K562 (cell line): ENCODE data around the gene SLC39A12. TPM values are rescaled to one million over a fixed set of nuclear protein-coding genes. Genes with fewer than 3 reads are reported as not detected.
A peak's percentile ranks its signal among the peaks of the same experiment; 100 is the strongest.

Experiments
- ATAC-seq: fragments of 200-7000 bp; cut with Tn5 transposase; 3 replicates; pipeline ENCODE4 v1.9.1; 2020; ENCODE audit warnings: moderate library complexity
- Bru-seq: library from RNA; stranded (reverse); fragments of 400-500 nt; gene quantifications from one replicate; lab custom pipeline; 2021; lab: Mats Ljungman, UMichigan
- BruChase-seq, 2 experiments: library from RNA; stranded (reverse); fragments of 400-500 nt; gene quantifications; one replicate each; lab custom pipeline; 2021; lab: Mats Ljungman, UMichigan
- BruUV-seq: library from RNA; stranded (reverse); fragments of 400-500 nt; replicated peaks from 2 replicates; lab custom pipeline; 2021; lab: Mats Ljungman, UMichigan
- CTCF ChIA-PET: fragments of 300-600 bp; formaldehyde crosslinking; extraction: SDS; loops from one replicate; lab custom pipeline; 2021; ENCODE audit warnings: low intra/inter-chr PET ratio; lab: Yijun Ruan, JAX
- POLR2A ChIA-PET: fragments of 300-600, 350-650 bp; sonication (Branson Sonifier 250); formaldehyde crosslinking; extraction: SDS; loops from one replicate; lab custom pipeline; 2021; ENCODE audit warnings: antibody characterized with exemption, inconsistent platforms; lab: Yijun Ruan, JAX
- DNase-seq, 4 experiments: peaks; one replicate each; pipeline versions ENCODE4 v3.0.0 to v3.0.0-alpha.2; 2011 to 2018; ENCODE audit warnings: low spot score in 3 of 4, mixed read lengths in 3 of 4; ENCODE audit errors: extremely low read depth in 1 of 4
- FAIRE-seq: peaks from 2 replicates; lab custom pipeline; 2011; peaks lifted over from hg19 to GRCh38; lab: Jason Lieb, UNC
- H2AFZ ChIP-seq: 2 replicates; pipeline ENCODE4 v1.6.0; 2011; ENCODE audit warnings: low read depth, low read length, control low read depth, inconsistent platforms
- H3K27ac ChIP-seq: fragments of 200-600 bp; 3 replicates; pipeline ENCODE4 v1.8.0; 2011; ENCODE audit warnings: low read depth, mild to moderate bottlenecking, control low read depth, inconsistent platforms, low read length, moderate library complexity, mixed read lengths; ENCODE audit errors: extremely low read depth
- H3K27me3 ChIP-seq, 2 experiments: fragments of 300-600 bp in 1 of 2; 2 replicates in 1 of 2; 3 replicates in 1 of 2; pipeline versions ENCODE4 v1.6.0 to v1.8.0; 2011; ENCODE audit warnings: inconsistent platforms in 2 of 2, low read length in 2 of 2, mild to moderate bottlenecking in 1 of 2, mixed read lengths in 1 of 2, moderate library complexity in 1 of 2; ENCODE audit not compliant: control insufficient read depth in 2 of 2, insufficient read depth in 2 of 2
- H3K36me3 ChIP-seq: fragments of 300-600 bp; 3 replicates; pipeline ENCODE4 v1.8.0; 2011; ENCODE audit warnings: mild to moderate bottlenecking, low read length, inconsistent platforms; ENCODE audit not compliant: control insufficient read depth, insufficient read depth
- H3K4me1 ChIP-seq, 2 experiments: fragments of 200-600 bp in 1 of 2; replicated peaks in 1 of 2; 2 replicates in 1 of 2; 3 replicates in 1 of 2; pipeline versions ENCODE4 v1.5.1 to v1.8.0; 2011; ENCODE audit warnings: inconsistent platforms in 2 of 2, low read length in 2 of 2, mild to moderate bottlenecking in 1 of 2, mixed read lengths in 1 of 2, moderate library complexity in 1 of 2; ENCODE audit not compliant: control insufficient read depth in 2 of 2, insufficient read depth in 2 of 2
- H3K4me2 ChIP-seq: 2 replicates; pipeline ENCODE4 v1.6.1; 2011; ENCODE audit warnings: low read length, control low read depth, inconsistent platforms, mixed read lengths; ENCODE audit not compliant: insufficient read depth
- H3K4me3 ChIP-seq: fragments of 200-600 bp; sonication (generic), shearing (Covaris generic); 2 replicates; pipeline ENCODE4 v1.5.1; 2016; ENCODE audit warnings: control low read depth, inconsistent platforms
- H3K79me2 ChIP-seq: fragments of 200-600 bp; 3 replicates; pipeline ENCODE4 v1.8.0; 2011; ENCODE audit warnings: low read length, inconsistent platforms; ENCODE audit not compliant: control insufficient read depth, insufficient read depth
- H3K9ac ChIP-seq, 2 experiments: 2 replicates each; pipeline versions ENCODE4 v1.6.0 to v1.6.1; 2011; ENCODE audit warnings: low read depth in 2 of 2, low read length in 2 of 2, control low read depth in 1 of 2, inconsistent platforms in 1 of 2, mild to moderate bottlenecking in 1 of 2, mixed read lengths in 1 of 2; ENCODE audit not compliant: insufficient read depth in 1 of 2
- H3K9me1 ChIP-seq: one replicate; pipeline ENCODE4 v1.6.0; 2011; ENCODE audit warnings: inconsistent platforms, mild to moderate bottlenecking, low read length, moderate library complexity; ENCODE audit not compliant: control insufficient read depth, insufficient read depth
- H3K9me3 ChIP-seq: replicated peaks from 2 replicates; pipeline ENCODE4 v1.5.1; 2011; ENCODE audit warnings: low read depth, low read length, inconsistent platforms; ENCODE audit not compliant: control insufficient read depth, insufficient read depth
- H4K20me1 ChIP-seq: replicated peaks from 2 replicates; pipeline ENCODE4 v1.6.1; 2011; ENCODE audit warnings: low read length, inconsistent platforms, mixed read lengths; ENCODE audit not compliant: control insufficient read depth, insufficient read depth
- ARID2 ChIP-seq: fragments of 450-650 bp; IDR thresholded peaks from 2 replicates; pipeline ENCODE4 v1.6.1; 2017; ENCODE audit warnings: antibody characterized with exemption, mild to moderate bottlenecking
- ATF7 ChIP-seq: fragments of 450-650 bp; IDR thresholded peaks from 2 replicates; pipeline ENCODE4 v1.7.1; 2014; ENCODE audit warnings: mild to moderate bottlenecking, moderate library complexity
- BACH1 ChIP-seq: fragments of 200-800 bp; sonication (Bioruptor generic); IDR thresholded peaks from 2 replicates; pipeline ENCODE4 v1.6.1; 2016; ENCODE audit warnings: missing genetic modification characterization, missing compliant biosample characterization
- CEBPB ChIP-seq: fragments of 450-650 bp; IDR thresholded peaks from 2 replicates; pipeline ENCODE4 v1.6.1; 2016; ENCODE audit warnings: missing genetic modification characterization, missing compliant biosample characterization
- CEBPG ChIP-seq, 3 experiments: fragments of 200-800 bp in 1 of 3; sonication (Bioruptor generic) in 1 of 3; sonication (generic) in 1 of 3; formaldehyde crosslinking in 1 of 3; IDR thresholded peaks in 2 of 3; conservative IDR thresholded peaks in 1 of 3; 2 replicates each; pipeline versions ENCODE4 v1.6.1 to v1.8.0; 2016 to 2022; ENCODE audit warnings: missing compliant biosample characterization in 2 of 3, missing genetic modification characterization in 2 of 3, mild to moderate bottlenecking in 1 of 3, missing genetic modification reagents in 1 of 3
- FOSL1 ChIP-seq: fragments of 200-800 bp; sonication (Bioruptor generic); conservative IDR thresholded peaks from 2 replicates; pipeline ENCODE4 v1.6.1; 2016; ENCODE audit warnings: missing genetic modification characterization, missing compliant biosample characterization
- RBM22 ChIP-seq: fragments of 200-400 bp; formaldehyde crosslinking; IDR thresholded peaks from 2 replicates; pipeline ENCODE4 v1.6.1; 2018; ENCODE audit warnings: low read length, low read depth; ENCODE audit not compliant: poor library complexity, severe bottlenecking
- THRAP3 ChIP-seq: fragments of 450-650 bp; IDR thresholded peaks from 2 replicates; pipeline ENCODE4 v1.6.1; 2016; ENCODE audit warnings: mild to moderate bottlenecking, inconsistent platforms, borderline replicate concordance
- ZFX ChIP-seq: sonication (generic); formaldehyde crosslinking; IDR thresholded peaks from 2 replicates; pipeline ENCODE4 v1.8.0; 2022; ENCODE audit warnings: mild to moderate bottlenecking, missing genetic modification reagents, moderate library complexity
- ZNF175 ChIP-seq: fragments of 200-800 bp; sonication (Bioruptor generic); IDR thresholded peaks from 2 replicates; pipeline ENCODE4 v1.6.1; 2016; ENCODE audit warnings: low read depth, mild to moderate bottlenecking, missing genetic modification characterization, missing compliant biosample characterization
- ZNF589 ChIP-seq: fragments of 200-800 bp; sonication (Bioruptor generic); IDR thresholded peaks from 2 replicates; pipeline ENCODE4 v1.6.1; 2016; ENCODE audit warnings: low read depth, missing genetic modification characterization, missing compliant biosample characterization
- WGBS: fragments of 100-300 bp; shearing (Covaris generic); methylation state at CpG from one replicate; pipeline ENCODE4 v1.1.6; 2016; ENCODE audit warnings: low coverage, mixed read lengths; ENCODE audit not compliant: insufficient coverage; ENCODE audit errors: missing lambda C conversion rate; 5-methylcytosine and 5-hydroxymethylcytosine counted together
- in situ Hi-C: fragments of 300-500 bp; cut with MboI; formaldehyde crosslinking; loops from 4 replicates; pipeline ENCODE4 v1.15.0; 2018; ENCODE audit warnings: inconsistent platforms, mixed read lengths
- intact Hi-C: fragments of 100-400 bp; cut with micrococcal nuclease; formaldehyde crosslinking; loops from 2 replicates; pipeline ENCODE4 v1.14.2; 2022
- long read RNA-seq, 3 experiments: library from polyadenylated mRNA in 2 of 3; library from RNA in 1 of 3; unstranded in 2 of 3; stranded (forward) in 1 of 3; transcript quantifications; one replicate each; pipeline ENCODE4 v2.0.0, GENCODE V29; 2019 to 2022
- polyA minus RNA-seq, 3 experiments: library from RNA; depleted of rRNA, polyadenylated mRNA; stranded (reverse); fragments of >200 nt; gene quantifications; 2 replicates each; pipeline ENCODE4 v1.2.3, GENCODE V29; 2011
- polyA plus RNA-seq, 8 experiments: library from polyadenylated mRNA; depleted of rRNA in 4 of 8; stranded (reverse) in 5 of 8; unstranded in 3 of 8; fragments of >200 nt; fragmentation: Nextera tagmentation in 2 of 8; fragmentation: Illumina TruSeq in 1 of 8; extraction: Ambion mirVana in 2 of 8; extraction: Trizol in 1 of 8; gene quantifications; 2 replicates each; pipeline versions ENCODE4 v1.2.1 to v1.2.3, GENCODE V29; 2011 to 2014; ENCODE audit warnings: inconsistent platforms in 1 of 8, missing spikeins in 1 of 8
- total RNA-seq, 7 experiments: library from RNA; depleted of rRNA in 6 of 7; stranded (reverse); fragments of >200 nt in 6 of 7; fragmentation: Illumina TruSeq in 2 of 7; extraction: Trizol in 2 of 7; gene quantifications; 2 replicates each; pipeline versions ENCODE4 v1.2.1 to v1.2.3, GENCODE V29; 2011 to 2021; ENCODE audit warnings: low replicate concordance in 1 of 7
- TF ChIP-seq, protein P1 (sequence below): fragments of 250-450 bp; sonication (Bioruptor Pico); IDR thresholded peaks from 2 replicates; pipeline ENCODE4 v1.5.0; 2021
- TF ChIP-seq, protein P2 (sequence below): fragments of 250-450 bp; sonication (Bioruptor Pico); IDR thresholded peaks from 2 replicates; pipeline ENCODE4 v1.5.0; 2020; ENCODE audit warnings: mild to moderate bottlenecking, borderline replicate concordance

The SLC39A12 gene
- total RNA-seq (2011; cell fraction: chromatin; rRNA removed; ENCODE audit: low replicate concordance): not detected in 2 replicates
- total RNA-seq (2011; cell fraction: nucleolus; rRNA removed): not detected in 2 replicates
- not detected in 2 replicates for total RNA-seq (2011; cell fraction: nucleoplasm; rRNA removed)
- total RNA-seq (2014; rRNA removed) (not detected in 2 replicates), total RNA-seq (2014; rRNA removed; fragmentation: Illumina TruSeq; extraction: Trizol) (not detected in 2 replicates), total RNA-seq (2015; rRNA removed; fragmentation: Illumina TruSeq; extraction: Trizol) (not detected in 2 replicates), total RNA-seq (2021) (not detected in 2 replicates), polyA plus RNA-seq (2011; rRNA removed) (not detected in 2 replicates), polyA plus RNA-seq (2014; fragmentation: Illumina TruSeq; extraction: Trizol) (not detected in 2 replicates), polyA plus RNA-seq (2014; fragmentation: Nextera tagmentation; extraction: Ambion mirVana) (not detected), polyA plus RNA-seq (2014; rRNA removed) (not detected in 2 replicates), polyA minus RNA-seq (2011; rRNA and poly(A)+ RNA removed) (not detected in 2 replicates), Bru-seq, nascent RNA (percentile 4 among the genes with signal in this experiment), BruChase-seq, experiment 1, labeled RNA remaining after a 2-hour chase (percentile 8 among the genes with signal in this experiment), BruChase-seq, experiment 2, labeled RNA remaining after a 6-hour chase (percentile 8 among the genes with signal in this experiment)
- not detected in 2 replicates for polyA plus RNA-seq (2011; cell fraction: cytosol; rRNA removed)
- not detected in 2 replicates for polyA plus RNA-seq (2011; cell fraction: nucleus; rRNA removed)
- 0.08 TPM in 1 of 2 replicates, not detected in the other for polyA plus RNA-seq (2012)
- not detected in 2 replicates for polyA minus RNA-seq (2011; cell fraction: cytosol; rRNA and poly(A)+ RNA removed)
- not detected in 2 replicates for polyA minus RNA-seq (2011; cell fraction: nucleus; rRNA and poly(A)+ RNA removed)
- long read RNA-seq, experiment 1: 0 reads
- long read RNA-seq, experiment 2: 0 reads
- long read RNA-seq, experiment 3: 0 reads

DNA sequence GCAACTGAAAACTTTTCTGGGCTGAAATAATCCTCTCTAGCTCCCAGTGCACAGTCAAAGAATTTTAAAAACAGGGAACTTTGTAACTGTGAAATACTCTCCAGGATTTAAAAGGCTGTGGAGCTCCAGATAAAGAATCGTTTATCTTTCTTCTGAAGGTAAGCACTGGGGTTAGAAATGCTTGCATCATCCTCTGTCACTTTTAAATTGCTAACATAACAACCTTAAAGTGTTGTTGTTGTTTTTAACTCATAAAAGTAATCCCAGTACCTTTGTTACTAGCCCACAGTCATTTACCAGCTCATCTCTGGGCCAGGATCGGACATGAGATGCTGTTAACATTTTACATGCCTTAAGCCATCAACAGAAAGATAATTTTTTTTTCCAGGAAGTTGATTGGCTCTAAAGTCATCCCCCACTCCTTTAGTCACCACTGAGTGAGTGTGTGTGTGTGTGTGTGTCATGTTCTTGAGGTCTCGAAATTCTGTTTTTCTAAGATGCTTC lies at the start of gene SLC39A12:
TSS of gene SLC39A12 (plus strand) at position 51 of the 504 bp plus-strand sequence. CDS start 1,359 bp downstream, outside the sequence.
- POLR2A ChIA-PET: interaction anchor here (0.6 to 1.0 kb wide), 3 partner anchors 9 to 359 kb away, joined by 3 read pairs; no protein-coding TSS in a partner anchor
- no peaks in the 10 kb centered on the region for H3K9me1 ChIP-seq
- CTCF ChIA-PET: no interaction called here
- no peak for TF ChIP-seq THRAP3
- TF ChIP-seq, protein P1, sequence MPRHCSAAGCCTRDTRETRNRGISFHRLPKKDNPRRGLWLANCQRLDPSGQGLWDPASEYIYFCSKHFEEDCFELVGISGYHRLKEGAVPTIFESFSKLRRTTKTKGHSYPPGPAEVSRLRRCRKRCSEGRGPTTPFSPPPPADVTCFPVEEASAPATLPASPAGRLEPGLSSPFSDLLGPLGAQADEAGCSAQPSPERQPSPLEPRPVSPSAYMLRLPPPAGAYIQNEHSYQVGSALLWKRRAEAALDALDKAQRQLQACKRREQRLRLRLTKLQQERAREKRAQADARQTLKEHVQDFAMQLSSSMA (CRISPR knock-in tag): no peak
- 0 out of 2 replicates have a peak, but pooled peaks have one; percentile 49 for TF ChIP-seq ZNF589 (CRISPR knock-in tag)
- 0 out of 2 replicates have a peak, but pooled peaks have one; percentile 36 for TF ChIP-seq ATF7
- TF ChIP-seq ARID2: no peak
- TF ChIP-seq CEBPG (CRISPR knock-in tag; IDR thresholded peaks at IDR 0.05): no peak
- TF ChIP-seq CEBPG (tag; conservative IDR thresholded peaks at IDR 0.05 in 1 of 2, IDR thresholded peaks at IDR 0.05 in 1 of 2): peak; percentile 72 to 76
- no peak for TF ChIP-seq RBM22
- no peak for TF ChIP-seq ZFX (CRISPR knock-in tag)
- TF ChIP-seq ZNF175 (CRISPR knock-in tag): 0 out of 2 replicates have a peak, but pooled peaks have one; percentile 19
- TF ChIP-seq CEBPB (tag): no peak
- TF ChIP-seq FOSL1 (tag): peak; percentile 38; the same call in 1 of the 2 replicates
- TF ChIP-seq BACH1 (tag): no peak
- TF ChIP-seq, protein P2, sequence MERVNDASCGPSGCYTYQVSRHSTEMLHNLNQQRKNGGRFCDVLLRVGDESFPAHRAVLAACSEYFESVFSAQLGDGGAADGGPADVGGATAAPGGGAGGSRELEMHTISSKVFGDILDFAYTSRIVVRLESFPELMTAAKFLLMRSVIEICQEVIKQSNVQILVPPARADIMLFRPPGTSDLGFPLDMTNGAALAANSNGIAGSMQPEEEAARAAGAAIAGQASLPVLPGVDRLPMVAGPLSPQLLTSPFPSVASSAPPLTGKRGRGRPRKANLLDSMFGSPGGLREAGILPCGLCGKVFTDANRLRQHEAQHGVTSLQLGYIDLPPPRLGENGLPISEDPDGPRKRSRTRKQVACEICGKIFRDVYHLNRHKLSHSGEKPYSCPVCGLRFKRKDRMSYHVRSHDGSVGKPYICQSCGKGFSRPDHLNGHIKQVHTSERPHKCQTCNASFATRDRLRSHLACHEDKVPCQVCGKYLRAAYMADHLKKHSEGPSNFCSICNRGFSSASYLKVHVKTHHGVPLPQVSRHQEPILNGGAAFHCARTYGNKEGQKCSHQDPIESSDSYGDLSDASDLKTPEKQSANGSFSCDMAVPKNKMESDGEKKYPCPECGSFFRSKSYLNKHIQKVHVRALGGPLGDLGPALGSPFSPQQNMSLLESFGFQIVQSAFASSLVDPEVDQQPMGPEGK: no peak

More for the DNA sequence above, at the start of gene SLC39A12:
- H3K4me2 ChIP-seq: no peak within 1 kb of the TSS
- DNase-seq: no peak
- no TSS peak for BruUV-seq
- H3K36me3 ChIP-seq: no peaks in the 10 kb centered on the region
- H2AFZ ChIP-seq: no peak within 1 kb of the TSS
- no peak within 1 kb of the TSS for H3K4me3 ChIP-seq
- no peak within 1 kb of the TSS for H3K9ac ChIP-seq
- no peaks in the 10 kb centered on the region for H3K79me2 ChIP-seq
- no peaks in the 10 kb centered on the region for H3K9me3 ChIP-seq
- FAIRE-seq: no peak
- peaks cover 0 to 4% of the 10 kb centered on the region in 2 experiments; a peak in 1 of 5 replicates for H3K4me1 ChIP-seq
- no peaks in the 10 kb centered on the region for H4K20me1 ChIP-seq
- ATAC-seq: peak; percentile 57
- WGBS: 3% methylated on average over 3 of the region's 3 CpGs
- peaks cover 0 to 3% of the 10 kb centered on the region in 2 experiments; a peak in 2 of 5 replicates for H3K27me3 ChIP-seq
- in situ Hi-C loops (no loop called here), intact Hi-C loops (no loop called here)
- no peak within 1 kb of the TSS for H3K27ac ChIP-seq
